ENCODE results near the gene NLRC5.

NLRC5 gene, protein sequence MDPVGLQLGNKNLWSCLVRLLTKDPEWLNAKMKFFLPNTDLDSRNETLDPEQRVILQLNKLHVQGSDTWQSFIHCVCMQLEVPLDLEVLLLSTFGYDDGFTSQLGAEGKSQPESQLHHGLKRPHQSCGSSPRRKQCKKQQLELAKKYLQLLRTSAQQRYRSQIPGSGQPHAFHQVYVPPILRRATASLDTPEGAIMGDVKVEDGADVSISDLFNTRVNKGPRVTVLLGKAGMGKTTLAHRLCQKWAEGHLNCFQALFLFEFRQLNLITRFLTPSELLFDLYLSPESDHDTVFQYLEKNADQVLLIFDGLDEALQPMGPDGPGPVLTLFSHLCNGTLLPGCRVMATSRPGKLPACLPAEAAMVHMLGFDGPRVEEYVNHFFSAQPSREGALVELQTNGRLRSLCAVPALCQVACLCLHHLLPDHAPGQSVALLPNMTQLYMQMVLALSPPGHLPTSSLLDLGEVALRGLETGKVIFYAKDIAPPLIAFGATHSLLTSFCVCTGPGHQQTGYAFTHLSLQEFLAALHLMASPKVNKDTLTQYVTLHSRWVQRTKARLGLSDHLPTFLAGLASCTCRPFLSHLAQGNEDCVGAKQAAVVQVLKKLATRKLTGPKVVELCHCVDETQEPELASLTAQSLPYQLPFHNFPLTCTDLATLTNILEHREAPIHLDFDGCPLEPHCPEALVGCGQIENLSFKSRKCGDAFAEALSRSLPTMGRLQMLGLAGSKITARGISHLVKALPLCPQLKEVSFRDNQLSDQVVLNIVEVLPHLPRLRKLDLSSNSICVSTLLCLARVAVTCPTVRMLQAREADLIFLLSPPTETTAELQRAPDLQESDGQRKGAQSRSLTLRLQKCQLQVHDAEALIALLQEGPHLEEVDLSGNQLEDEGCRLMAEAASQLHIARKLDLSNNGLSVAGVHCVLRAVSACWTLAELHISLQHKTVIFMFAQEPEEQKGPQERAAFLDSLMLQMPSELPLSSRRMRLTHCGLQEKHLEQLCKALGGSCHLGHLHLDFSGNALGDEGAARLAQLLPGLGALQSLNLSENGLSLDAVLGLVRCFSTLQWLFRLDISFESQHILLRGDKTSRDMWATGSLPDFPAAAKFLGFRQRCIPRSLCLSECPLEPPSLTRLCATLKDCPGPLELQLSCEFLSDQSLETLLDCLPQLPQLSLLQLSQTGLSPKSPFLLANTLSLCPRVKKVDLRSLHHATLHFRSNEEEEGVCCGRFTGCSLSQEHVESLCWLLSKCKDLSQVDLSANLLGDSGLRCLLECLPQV (N-terminal part only)

DNA sequence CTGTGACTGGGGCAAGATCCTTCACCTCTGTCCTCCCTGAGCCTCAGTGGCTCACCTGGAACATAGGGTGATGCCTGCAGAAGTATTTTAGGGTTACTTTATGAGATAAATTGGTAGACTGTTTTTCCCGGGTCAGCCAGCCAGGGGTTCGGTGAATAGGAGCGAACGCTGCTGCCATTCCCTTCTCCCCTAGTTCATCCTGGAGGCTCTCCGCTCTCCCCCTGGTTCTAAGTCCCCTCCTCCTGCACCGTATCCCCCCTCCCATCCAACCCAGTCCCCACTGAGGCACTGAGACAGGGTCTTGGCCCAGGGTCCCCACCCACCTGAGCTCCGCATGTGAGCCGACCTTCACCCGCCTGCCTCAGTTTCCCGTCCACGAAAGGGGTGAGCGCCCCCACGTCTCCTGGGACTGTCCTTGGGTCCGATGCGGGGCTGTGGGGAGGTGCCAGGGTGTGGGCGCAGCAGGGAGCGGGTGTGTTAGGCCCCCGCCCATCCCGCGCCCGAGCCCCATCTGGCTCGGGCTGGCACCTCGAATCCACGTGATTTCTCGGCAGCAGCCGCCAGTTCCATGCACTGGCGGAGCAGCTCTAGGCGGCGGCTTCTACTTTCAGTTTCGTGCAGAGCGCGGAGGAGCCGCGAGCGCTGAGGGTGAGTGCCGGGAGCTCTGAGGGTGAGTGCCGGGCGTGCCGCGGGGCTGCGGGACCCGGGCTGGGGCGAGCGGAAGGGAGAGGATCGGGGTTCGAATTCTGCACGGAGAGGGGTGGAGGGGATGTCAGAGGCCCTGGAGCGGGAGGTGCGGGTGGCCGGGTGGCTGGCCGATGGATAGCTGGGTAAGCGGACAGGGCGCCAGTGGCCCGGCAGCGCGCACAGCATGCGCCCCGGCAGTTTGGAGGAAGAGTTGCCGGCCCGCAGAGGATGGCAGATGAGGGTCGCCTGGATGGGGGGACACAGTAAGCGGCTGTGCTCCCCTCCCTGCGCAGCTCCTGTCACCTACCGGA lies at the start of gene NLRC5:
Gene NLRC5 (plus strand): TSS at position 610 of the 998 bp plus-strand sequence. CDS start 31,156 bp downstream, outside the sequence.
- DNase-seq, result peak; percentile 51

DNA sequence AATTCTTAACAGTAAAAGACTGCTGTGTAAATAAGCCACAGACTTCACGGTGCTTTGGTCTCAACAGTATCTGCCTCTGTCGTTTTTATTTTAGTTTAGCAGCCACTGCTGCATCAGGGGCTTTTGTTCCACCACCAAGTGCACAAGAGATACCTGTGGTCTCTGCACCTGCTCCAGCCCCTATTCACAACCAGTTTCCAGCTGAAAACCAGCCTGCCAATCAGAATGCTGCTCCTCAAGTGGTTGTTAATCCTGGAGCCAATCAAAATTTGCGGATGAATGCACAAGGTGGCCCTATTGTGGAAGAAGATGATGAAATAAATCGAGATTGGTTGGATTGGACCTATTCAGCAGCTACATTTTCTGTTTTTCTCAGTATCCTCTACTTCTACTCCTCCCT lies 49.6 kb upstream of the NLRC5 start:
- peak; percentile 40 for DNase-seq

DNA sequence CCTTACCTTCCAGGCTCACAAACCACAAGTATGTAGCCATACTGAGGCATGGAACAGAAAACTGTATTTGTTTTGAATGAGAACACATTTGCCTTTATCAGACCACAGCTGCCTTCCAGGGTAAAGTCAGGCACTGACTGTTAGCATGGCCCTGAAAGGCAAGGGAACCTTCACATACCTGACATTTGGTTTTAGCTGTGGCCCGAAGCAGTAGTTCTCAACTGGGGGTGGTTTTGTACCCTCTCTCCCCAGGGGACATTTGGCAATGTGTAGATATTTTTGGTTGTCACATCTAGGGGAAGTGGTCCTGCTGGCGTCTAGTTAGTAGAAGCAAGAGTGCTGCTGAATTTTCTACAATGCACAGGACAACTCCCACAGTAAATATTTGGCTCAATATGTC lies 48.3 kb upstream of the NLRC5 start:
- no peak for DNase-seq

DNA sequence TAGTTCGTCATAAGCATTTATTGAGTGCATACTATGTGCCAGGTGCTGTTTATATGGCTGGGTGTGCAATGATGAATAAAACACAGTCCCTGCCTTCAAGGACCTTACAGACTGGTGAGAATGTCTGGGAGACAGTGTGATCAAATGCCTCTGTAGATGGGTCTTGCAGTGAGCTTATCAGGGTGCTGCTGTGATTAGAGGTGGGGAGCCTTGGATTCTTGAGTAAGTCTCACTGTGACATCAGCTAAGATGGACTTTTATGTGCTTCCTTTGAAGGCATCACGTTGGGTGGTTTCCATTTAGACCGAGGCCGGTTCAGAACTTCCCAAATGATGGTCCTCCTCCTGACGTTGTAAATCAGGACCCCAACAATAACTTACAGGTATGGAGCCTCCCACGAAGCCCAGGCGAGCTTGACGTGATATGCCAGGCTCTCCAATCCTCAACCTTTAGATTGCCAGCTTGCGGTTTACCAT lies 47.5 kb upstream of the NLRC5 start:
- no peak for DNase-seq

DNA sequence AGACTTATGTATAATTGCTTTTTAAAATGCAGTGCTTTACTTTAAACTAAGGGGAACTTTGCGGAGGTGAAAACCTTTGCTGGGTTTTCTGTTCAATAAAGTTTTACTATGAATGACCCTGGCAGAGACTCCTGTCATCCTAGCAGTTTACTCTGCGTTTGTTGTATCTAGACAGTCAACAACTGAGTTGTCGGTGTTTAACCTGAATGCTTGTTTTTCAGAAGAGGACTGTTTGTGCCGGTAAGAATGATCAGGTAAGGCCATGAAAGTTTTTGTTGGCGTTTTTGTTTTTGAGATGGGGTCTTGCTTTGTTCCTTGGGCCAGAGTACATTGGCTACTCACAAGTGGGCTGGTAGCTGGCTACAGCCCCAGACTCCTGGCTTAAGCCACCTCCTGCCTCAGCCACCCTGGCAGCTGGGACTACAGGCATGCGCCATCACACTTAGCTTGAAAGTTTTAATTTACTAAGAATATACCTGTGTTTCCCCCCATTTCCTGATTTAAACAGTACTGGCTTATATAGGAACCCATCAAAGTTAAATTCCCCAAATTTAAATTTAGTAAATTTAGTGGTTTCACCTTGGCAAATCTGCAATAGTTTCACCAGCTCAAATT lies 45.5 kb upstream of the NLRC5 start:
- no peak for DNase-seq

DNA sequence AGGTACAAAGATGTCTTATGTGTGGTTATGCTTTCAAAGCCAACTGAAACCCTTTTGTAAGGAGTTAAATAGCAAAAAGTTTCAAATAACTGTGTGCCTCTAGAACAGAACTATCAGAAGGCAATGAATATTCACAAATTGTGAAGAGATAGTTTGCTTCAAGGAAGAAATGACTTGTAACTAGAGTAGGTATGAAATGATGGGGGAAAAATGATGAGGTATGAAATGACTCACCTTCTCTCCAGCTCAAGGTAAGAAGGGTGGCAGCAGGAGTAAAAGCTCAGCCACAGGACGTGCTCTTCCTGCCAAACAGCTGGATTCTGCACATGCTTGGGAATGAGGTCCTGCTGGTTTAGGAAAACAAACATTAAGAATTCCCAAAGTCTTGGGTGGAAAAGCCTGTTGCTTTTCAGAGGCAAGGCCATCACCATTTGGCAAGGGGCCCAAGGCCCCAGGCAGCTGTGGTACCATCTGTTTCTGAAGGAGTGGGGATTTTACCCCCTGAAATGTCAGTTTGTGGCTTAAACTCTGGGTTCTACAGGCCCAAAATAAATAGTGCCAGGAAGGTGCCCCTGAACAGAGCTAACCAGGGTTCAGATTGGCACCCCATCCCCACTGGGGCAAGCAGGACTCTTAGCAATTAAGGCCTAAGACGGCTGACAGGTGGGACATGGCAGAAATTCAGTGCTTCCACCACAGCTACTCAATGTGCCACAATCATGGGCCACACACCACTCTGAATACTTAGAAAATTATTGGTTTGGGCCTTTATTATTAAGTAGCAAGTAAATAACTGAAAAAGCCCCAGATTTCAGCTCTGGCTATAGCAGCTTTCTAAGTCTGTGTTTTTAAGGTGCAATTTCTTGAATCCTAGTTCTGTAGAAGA lies 44.2 kb upstream of the NLRC5 start:
- DNase-seq, result no peak

DNA sequence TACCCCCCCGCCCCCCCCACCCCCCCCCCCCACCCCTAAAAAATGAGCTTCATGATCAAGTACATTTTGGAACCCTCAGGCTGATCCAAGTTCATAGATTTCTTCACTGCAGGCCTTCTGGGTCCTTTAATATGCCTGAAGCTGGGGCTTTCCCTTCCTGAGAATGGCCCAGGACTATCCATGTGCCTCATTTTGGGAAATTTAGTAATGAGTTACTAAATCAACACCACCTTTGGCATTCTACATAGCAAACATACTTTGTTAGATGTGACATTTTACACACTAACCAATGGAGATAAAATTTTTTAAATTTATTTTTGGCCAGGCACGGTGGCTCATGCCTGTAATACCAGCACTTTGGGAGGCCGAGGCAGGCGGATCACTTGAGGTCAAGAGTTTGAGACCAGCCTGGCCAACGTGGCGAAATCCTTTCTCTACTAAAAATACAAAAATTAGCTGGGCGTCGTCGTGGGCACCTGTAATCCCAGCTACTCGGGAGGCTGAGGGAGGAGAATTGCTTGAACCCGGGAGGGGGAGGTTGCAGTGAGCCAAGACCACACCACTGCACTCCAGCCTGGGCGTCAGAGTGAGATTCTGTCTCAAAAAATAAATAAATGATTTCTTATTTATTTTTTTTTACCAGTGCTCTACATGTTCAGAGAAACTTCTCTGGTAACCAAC lies 43.4 kb upstream of the NLRC5 start:
- no peak for DNase-seq

DNA sequence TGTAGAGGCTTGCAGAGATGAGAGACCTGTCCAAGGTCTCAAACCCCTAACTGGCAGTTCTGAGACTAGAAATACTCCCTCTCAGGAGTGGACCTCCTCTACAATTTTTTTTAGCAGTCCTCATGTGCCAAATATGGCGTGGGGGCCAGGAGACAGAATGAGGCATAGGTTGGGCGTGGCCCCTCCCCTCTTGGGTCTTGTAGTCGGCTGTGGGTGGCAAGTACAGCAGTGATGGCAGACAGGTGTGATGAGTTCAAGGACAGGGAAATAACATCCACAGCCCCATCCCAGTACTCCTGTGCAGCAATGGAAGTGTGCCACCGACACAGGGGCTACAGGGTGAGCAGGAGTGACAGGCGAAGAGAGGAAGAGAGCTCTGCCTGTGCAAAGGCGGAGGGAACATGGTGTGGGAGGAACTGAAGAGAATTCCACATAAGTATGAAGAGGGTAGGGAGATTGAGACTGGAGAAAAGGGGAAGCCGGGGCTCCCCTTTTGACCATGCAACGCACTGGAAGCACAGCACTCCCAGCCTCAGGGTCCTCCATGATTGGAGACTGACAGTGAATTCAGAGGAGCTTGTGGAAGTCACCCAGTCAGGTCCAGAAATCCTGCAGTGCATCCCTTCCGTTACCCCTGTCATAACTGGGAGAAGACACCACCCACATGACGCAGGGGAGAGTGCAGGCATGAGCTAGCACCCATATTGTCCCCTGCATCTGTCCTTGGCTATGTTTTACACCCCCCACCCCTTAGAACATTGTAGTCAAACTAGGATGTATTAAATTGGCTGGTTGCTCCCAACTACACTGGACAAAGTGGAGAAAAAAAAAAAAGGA lies 42.4 kb upstream of the NLRC5 start:
- no peak for DNase-seq

DNA sequence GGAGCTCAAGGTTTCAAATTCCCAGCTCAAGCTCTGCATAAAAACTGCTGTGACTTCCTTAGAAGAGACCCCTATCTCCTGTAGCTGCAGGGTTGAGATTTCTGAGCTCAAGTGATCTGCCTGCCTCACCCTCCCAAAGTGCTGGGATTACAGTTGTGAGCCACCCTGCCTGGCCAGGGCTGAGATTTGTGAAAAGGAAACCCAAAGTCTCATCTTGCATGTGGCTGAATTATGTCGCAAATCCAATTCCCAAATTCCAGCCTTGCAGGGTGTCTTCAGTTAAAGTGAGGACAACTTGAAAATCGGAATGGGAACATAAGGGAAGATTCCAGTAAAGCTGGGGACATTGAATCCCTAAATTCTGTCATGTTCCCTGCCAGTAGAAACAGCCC lies 41.8 kb upstream of the NLRC5 start:
- no peak for DNase-seq

DNA sequence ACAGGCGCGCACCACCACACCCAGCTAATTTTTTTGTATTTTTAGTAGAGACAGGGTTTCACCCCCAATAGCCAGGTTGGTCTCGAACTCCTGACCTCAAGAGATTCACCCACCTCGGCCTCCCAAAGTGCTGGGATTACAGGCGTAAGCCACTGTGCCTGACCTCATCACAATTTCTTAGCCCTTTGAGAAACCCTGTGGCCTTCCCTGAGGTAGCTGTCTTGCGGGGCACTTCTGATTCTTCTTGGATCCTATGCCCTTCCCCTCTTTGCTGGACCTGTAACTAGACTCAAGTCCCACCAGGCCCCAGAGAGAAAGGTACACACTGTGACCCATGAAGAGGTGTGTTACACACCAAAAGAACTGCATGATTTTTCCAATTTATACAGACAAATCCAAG lies 41.1 kb upstream of the NLRC5 start:
- no peak for DNase-seq

DNA sequence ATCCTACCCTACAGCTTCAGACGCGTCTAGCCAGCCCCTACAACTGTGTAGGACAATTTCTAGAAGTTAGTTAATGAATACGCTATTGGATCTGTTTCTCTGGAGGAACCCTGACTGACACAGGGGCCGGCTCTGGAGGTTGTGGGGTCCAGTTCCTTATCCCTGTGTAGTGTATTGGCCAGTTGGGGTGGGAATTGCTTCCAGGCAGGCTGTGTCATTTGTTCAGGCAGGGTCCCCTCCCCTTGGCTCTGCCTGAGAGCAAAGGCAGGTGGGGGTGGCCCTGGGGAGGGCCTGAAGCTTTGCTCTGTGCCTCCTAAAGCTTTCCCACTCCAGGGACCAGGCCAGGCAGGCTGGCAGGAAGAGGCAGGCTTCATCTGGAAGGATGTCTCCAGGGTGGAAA lies 39.3 kb upstream of the NLRC5 start:
- DNase-seq, result no peak

DNA sequence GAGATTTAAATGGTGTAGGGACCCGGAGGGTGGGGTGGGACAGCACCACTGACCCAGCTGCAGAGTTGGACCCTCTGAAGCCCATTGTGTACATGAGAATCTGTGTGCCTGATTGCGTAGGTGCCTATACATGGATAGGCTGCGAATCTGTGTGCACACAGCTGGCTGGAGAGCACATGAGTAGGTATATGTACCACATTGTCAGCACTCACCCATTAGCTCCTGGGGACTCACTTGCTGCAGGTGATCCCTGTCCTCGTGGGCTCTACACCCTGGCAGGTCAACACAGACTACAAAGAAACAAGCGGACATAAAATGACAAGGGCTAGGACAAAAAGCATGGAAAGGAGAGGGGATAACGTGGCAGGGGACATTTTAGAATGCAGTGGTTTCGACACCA lies 38.9 kb upstream of the NLRC5 start:
- no peak for DNase-seq

DNA sequence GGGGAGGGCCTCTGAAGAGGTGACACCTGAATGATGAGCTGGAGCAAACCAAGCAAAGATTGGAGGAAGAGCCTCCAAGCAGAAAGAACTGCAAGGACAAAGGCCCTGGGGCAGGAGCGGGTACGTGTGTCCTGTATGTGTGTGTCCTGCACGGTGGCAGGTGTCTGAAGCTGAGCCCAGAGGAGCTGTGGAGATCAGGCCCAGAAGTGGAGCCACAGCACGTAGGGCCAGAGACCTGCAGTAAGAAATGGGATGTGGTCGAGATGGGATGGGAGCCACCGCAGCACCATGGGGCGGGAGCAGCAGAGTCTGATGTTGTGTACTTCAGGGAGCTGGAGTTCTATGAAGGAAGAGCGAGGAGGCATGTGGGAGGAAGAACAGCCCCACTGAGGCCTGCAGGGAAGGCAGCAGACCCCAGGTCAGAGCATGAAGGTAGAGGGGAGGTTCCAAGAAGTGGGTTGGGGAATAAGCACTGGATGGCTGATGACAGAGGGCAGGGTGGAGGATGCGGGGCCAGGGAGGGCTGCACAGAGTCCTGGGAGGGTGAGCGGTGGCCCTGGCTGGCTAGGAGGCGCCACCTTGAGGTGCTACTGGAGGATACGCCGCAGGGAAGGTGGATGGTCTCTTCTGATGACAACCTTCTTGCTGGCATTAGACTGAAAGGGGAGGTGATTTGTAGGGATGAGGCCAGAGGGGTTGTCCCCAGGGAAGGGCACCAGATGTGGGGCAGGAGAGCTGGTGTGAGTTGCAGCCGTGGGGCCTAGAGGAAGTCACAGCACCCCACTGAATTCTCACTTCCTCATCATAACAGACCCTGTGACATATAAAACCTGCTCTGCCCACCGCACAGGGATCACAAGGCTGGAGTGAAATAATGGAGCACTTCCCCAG lies 38.2 kb upstream of the NLRC5 start:
- DNase-seq, result no peak

DNA sequence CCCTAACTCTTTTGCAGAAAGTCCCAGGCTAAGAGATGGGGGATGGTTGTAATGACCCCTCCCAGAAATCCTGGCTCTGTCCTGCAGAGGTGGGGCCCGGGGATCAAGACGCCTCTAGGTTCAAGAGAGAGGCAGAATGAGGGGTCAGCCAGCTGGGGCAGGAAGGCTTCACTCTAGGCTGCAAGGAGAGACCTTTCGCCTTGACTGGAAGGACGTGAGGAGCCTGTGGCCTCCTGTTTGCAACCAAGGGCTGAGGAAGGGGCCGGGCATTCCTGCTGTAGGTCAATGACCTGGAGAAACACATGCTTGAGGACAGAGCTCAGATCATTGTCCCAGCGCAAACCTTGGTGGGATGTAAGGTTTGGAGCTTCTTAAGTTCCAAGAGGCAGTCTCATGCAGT lies 36.4 kb upstream of the NLRC5 start:
- DNase-seq, result no peak

DNA sequence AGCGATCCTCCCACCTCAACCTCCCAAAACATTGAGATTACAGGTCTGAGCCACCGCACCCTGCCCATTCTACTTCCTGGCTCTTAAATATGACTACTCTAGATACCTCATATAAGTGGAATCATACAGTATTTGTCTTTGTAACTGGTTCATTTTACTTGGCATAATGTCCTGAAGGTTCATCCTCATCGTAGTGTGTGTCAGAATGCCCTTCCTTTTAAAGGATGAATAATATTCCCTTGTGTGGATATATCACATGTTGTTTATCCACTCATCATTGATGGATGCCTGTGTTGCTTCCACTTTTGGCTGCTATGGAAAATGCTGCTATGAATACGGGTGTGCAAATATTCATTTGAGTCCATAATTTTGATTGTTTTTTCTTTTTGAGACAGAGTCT lies 33.3 kb upstream of the NLRC5 start:
- DNase-seq, result no peak

DNA sequence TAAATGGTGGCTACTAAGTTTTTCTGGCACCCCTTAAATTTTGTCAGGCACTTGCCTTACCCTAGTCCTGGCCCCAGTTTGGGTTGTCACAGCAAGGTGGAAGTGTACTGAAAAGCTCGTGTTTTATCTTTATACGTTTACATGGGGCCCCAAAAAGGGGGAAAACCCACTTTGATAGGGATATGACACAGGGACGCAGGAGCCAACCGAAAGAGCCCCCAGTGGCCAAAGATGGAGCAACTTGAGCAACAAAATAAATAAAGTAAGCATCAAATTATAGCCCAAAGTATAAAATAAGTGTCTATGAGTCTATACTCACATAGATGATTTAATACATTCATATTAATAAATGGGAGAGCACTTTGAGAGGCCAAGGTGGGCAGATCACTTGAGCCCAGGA lies 32.6 kb upstream of the NLRC5 start:
- no peak for DNase-seq

DNA sequence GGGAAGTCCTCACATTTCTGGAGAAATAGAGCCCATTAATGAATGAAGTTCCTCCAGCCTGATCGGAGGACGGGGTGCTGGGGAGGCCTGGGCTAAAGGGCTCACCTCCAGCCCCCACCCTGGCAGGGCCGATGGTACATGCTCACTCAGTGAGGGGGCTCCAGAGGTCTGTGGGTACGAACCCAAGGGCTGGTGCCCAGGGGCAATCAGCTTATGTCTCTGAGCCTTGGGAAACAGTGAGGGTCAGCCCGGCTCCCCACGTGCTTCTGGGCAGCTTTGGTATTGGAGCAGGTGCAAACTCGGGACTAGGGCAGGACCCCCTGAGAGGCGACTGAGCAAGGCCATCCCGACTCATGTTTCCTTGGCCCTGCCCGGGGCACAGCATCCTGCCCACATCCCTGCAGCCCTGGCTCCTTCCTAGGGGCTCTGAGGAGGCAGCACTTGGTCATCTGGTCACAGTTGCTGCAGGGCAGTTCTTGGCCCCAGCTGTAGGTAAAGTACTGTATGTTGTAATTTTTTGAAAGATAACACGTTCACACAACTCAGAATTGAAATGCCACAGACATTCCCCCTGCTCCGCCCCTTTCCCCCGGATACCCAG lies 28.6 kb upstream of the NLRC5 start:
- no peak for DNase-seq

Measured in NCI-H774 (cell line).